GM18505 (cell line): ENCODE results near the gene LGR5.

ENCODE experiments used
- ATAC-seq: cut with Tn5 transposase; IDR thresholded peaks from one replicate; pipeline ENCODE4 v1.9.1; 2021; ENCODE audit not compliant: unreplicated experiment
- POLR2A ChIP-seq: IDR thresholded peaks from 4 replicates; pipeline ENCODE4 v1.6.1; 2011; ENCODE audit warnings: borderline replicate concordance; ENCODE audit not compliant: insufficient read depth, insufficient read length; ENCODE audit errors: extremely low read depth

The LGR5 gene

GRCh38 chr12:71447691-71448132 is 8.1 kb downstream of the LGR5 start:
- TF ChIP-seq POLR2A = no peak

GRCh38 chr12:71448150-71448581 is 8.6 kb downstream of the LGR5 start:
- no peak for TF ChIP-seq POLR2A
- ATAC-seq = no peak

More at GRCh38 chr12:71447691-71448132, 8.1 kb downstream of the LGR5 start:
- ATAC-seq = no peak

GRCh38 chr12:71449373-71450070 is 9.9 kb downstream of the LGR5 start:
- ATAC-seq = no peak
- no peak for TF ChIP-seq POLR2A

GRCh38 chr12:71452006-71452405 is 12.4 kb downstream of the LGR5 start:
- no peak for ATAC-seq
- TF ChIP-seq POLR2A = no peak

- TF ChIP-seq POLR2A = no peak
- ATAC-seq = no peak
Observed at GRCh38 chr12:71455028-71455737, 15.6 kb downstream of the LGR5 start.

GRCh38 chr12:71456316-71456715 is 16.7 kb downstream of the LGR5 start:
- no peak for ATAC-seq
- TF ChIP-seq POLR2A = no peak

GRCh38 chr12:71456990-71457389 is 17.4 kb downstream of the LGR5 start:
- TF ChIP-seq POLR2A = no peak
- ATAC-seq = no peak

- TF ChIP-seq POLR2A = no peak
- ATAC-seq = no peak
Observed at GRCh38 chr12:71460318-71460717, 20.7 kb downstream of the LGR5 start.

GRCh38 chr12:71460850-71461609 is 21.4 kb downstream of the LGR5 start:
- no peak for ATAC-seq
- no peak for TF ChIP-seq POLR2A

- no peak for ATAC-seq
- no peak for TF ChIP-seq POLR2A
Observed at GRCh38 chr12:71461787-71462328, 22.3 kb downstream of the LGR5 start.

GRCh38 chr12:71465796-71466195 is 26.2 kb downstream of the LGR5 start:
- no peak for TF ChIP-seq POLR2A
- no peak for ATAC-seq

GRCh38 chr12:71469258-71469750 is 29.7 kb downstream of the LGR5 start:
- TF ChIP-seq POLR2A = no peak
- no peak for ATAC-seq

- ATAC-seq = no peak
- no peak for TF ChIP-seq POLR2A
Observed at GRCh38 chr12:71472441-71472911, 32.9 kb downstream of the LGR5 start.
